ENCODE measurements around the gene XK. TPM values are rescaled to one million over a fixed set of nuclear protein-coding genes. Genes with fewer than 3 reads are reported as not detected.

Gene XK
- total and polyA plus RNA-seq, 9 of the 15 experiments (the other 6 are each of a cell fraction or from before 2014, with no cell fraction given), result 4.0 to 21.6 (median 11.6) TPM

- TF ChIP-seq VEZF1 (CRISPR knock-in tag; IDR thresholded peaks at IDR 0.05) (no peak), MAFF (IDR thresholded peaks at IDR 0.05; ENCODE audit: low read length) (peak; percentile 69), ZNF347 (CRISPR knock-in tag; IDR thresholded peaks at IDR 0.05; ENCODE audit: low read depth) (no peak), MAFG (tag; conservative IDR thresholded peaks at IDR 0.05) (peak; percentile 75), FOXJ2 (tag; IDR thresholded peaks at IDR 0.05) (no peak), ZNF830 (CRISPR knock-in tag; IDR thresholded peaks at IDR 0.05) (no peak), ASH1L (IDR thresholded peaks at IDR 0.05; ENCODE audit: borderline replicate concordance, low read depth, partially characterized antibody) (no peak), E2F6 (IDR thresholded peaks at IDR 0.05; ENCODE audit: borderline replicate concordance in 1 of 2, extremely low read depth in 1 of 2, insufficient read depth in 1 of 2, insufficient read length in 1 of 2, low read depth in 1 of 2, low read length in 1 of 2, poor library complexity in 1 of 2, severe bottlenecking in 1 of 2) (no peak), SMARCA5 (IDR thresholded peaks at IDR 0.05) (no peak), FOXO4 (CRISPR knock-in tag; IDR thresholded peaks at IDR 0.05) (no peak), NFE2L1 (tag; IDR thresholded peaks at IDR 0.05; ENCODE audit: borderline replicate concordance, low read depth) (no peak), STAT6 (CRISPR knock-in tag; IDR thresholded peaks at IDR 0.05) (no peak), PKNOX1 (IDR thresholded peaks at IDR 0.05) (no peak), SMARCE1 (IDR thresholded peaks at IDR 0.05) (no peak), SUPT5H (IDR thresholded peaks at IDR 0.05) (no peak), BCLAF1 (IDR thresholded peaks at IDR 0.05; ENCODE audit: borderline replicate concordance in 1 of 2, control insufficient read depth in 1 of 2, low read depth in 2 of 2, low read length in 1 of 2) (no peak), HDAC3 (IDR thresholded peaks at IDR 0.05; ENCODE audit: borderline replicate concordance, partially characterized antibody) (no peak)
These were observed 47.5 kb upstream of the XK start (continued) for GRCh38 chrX:37638047-37638446.

All from K562 (cell line).